ENCODE measurements around the gene ADAMTSL1. TPM values are rescaled to one million over a fixed set of nuclear protein-coding genes. Genes with fewer than 3 reads are reported as not detected.

Gene ADAMTSL1
- total and polyA plus RNA-seq, 2 donors (not counting 3 experiments of a cell fraction or from before 2014, with no cell fraction given), result 15.0 to 18.4 TPM

GRCh38 chr9:18889550-18889949 is 415.6 kb downstream of the ADAMTSL1 start:
- no peaks in the 10 kb centered on the region for H4K20me1 ChIP-seq (replicated peaks; ENCODE audit: control insufficient read depth, extremely low read depth, insufficient read depth, low read length)
- FAIRE-seq (no peak), DNase-seq (ENCODE audit: low read depth, low spot score) (no peak)
- no peak overlapping the region for H2AFZ ChIP-seq (ENCODE audit: low read depth, low read length)
- dilution Hi-C loops (cut with MboI; ENCODE audit: extremely low pct_ligation_motif_present, low sequenced_read_pairs) (no loop called here), intact Hi-C loops (cut with micrococcal nuclease) (no loop called here)
- no peak overlapping the region for H3K4me3 ChIP-seq (replicated peaks in 1 of 3; ENCODE audit: insufficient read depth in 1 of 3, low read depth in 1 of 3, low read length in 3 of 3)
- H3K4me2 ChIP-seq (ENCODE audit: insufficient read depth, low read length), result no peak overlapping the region
- BruUV-seq (replicated peaks), result no TSS peak
- H3K36me3 ChIP-seq (ENCODE audit: control insufficient read depth in 2 of 2, extremely low read depth in 1 of 2, insufficient read depth in 2 of 2, low read length in 2 of 2), result no peaks in the 10 kb centered on the region
- H3K9me1 ChIP-seq (replicated peaks; ENCODE audit: control insufficient read depth, extremely low read depth, insufficient read depth, low read length), result no peaks in the 10 kb centered on the region
- no peaks in the 10 kb centered on the region for H3K9me3 ChIP-seq (replicated peaks; ENCODE audit: control insufficient read depth, insufficient read depth, low read length)
- ChIA-PET POLR2A (interaction anchor here (0.5 kb wide), 1 partner anchor 125 kb away, joined by 3 read pairs; no protein-coding TSS in a partner anchor), CTCF (no interaction called here)
- TF ChIP-seq POLR2A (IDR thresholded peaks at IDR 0.05; ENCODE audit: low read depth, low read length) (no peak), FOS (IDR thresholded peaks at IDR 0.05; ENCODE audit: borderline replicate concordance, insufficient read depth, low read length) (no peak), GATA2 (IDR thresholded peaks at IDR 0.05; ENCODE audit: insufficient read depth, insufficient read length, low read depth, low read length) (no peak), POLR2AphosphoS5 (IDR thresholded peaks at IDR 0.05; ENCODE audit: insufficient read depth, low read depth, low read length) (no peak), MAX (IDR thresholded peaks at IDR 0.05; ENCODE audit: insufficient read depth, insufficient read length) (no peak), EZH2 (IDR thresholded peaks at IDR 0.05; ENCODE audit: borderline replicate concordance, low read depth, low read length, severe bottlenecking) (no peak), MYC (IDR thresholded peaks at IDR 0.05; ENCODE audit: low read depth, low read length) (no peak), JUN (IDR thresholded peaks at IDR 0.05; ENCODE audit: borderline replicate concordance, insufficient read depth, insufficient read length, low read depth) (no peak)
- TF ChIP-seq, protein P1, sequence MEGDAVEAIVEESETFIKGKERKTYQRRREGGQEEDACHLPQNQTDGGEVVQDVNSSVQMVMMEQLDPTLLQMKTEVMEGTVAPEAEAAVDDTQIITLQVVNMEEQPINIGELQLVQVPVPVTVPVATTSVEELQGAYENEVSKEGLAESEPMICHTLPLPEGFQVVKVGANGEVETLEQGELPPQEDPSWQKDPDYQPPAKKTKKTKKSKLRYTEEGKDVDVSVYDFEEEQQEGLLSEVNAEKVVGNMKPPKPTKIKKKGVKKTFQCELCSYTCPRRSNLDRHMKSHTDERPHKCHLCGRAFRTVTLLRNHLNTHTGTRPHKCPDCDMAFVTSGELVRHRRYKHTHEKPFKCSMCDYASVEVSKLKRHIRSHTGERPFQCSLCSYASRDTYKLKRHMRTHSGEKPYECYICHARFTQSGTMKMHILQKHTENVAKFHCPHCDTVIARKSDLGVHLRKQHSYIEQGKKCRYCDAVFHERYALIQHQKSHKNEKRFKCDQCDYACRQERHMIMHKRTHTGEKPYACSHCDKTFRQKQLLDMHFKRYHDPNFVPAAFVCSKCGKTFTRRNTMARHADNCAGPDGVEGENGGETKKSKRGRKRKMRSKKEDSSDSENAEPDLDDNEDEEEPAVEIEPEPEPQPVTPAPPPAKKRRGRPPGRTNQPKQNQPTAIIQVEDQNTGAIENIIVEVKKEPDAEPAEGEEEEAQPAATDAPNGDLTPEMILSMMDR (IDR thresholded peaks at IDR 0.05; ENCODE audit: extremely low read depth in 1 of 2, insufficient read depth in 1 of 2, low read depth in 1 of 2, low read length in 2 of 2), result no peak
- no peaks in the 10 kb centered on the region for H3K79me2 ChIP-seq (ENCODE audit: control insufficient read depth, insufficient read depth, low read length)
- no peaks in the 10 kb centered on the region for H3K27me3 ChIP-seq (ENCODE audit: control insufficient read depth in 2 of 2, insufficient read depth in 2 of 2, low read length in 2 of 2)
- no peak overlapping the region for H3K27ac ChIP-seq (ENCODE audit: insufficient read depth, low read depth, low read length)
- no peaks in the 10 kb centered on the region for H3K4me1 ChIP-seq (ENCODE audit: control insufficient read depth, extremely low read depth, insufficient read depth, low read length)
- H3K9ac ChIP-seq (replicated peaks; ENCODE audit: extremely low read depth, insufficient read depth, low read length), result no peak overlapping the region
